Neural crest cell (in vitro differentiated cells): ENCODE results near the gene PACSIN2. TPM values are rescaled to one million over a fixed set of nuclear protein-coding genes. Genes with fewer than 3 reads are reported as not detected.

Experiments used
- DNase-seq: peaks from one replicate; pipeline ENCODE4 v3.0.0; 2021; ENCODE audit warnings: low read depth, mixed read lengths, low spot score
- H3K27ac Mint-ChIP-seq: one replicate; pipeline ENCODE4 v1.8.0; 2021; ENCODE audit warnings: mild to moderate bottlenecking, mixed read lengths; ENCODE audit not compliant: unreplicated experiment
- H3K27me3 Mint-ChIP-seq: 2 replicates; pipeline ENCODE4 v1.8.0; 2021; ENCODE audit warnings: low read depth, mild to moderate bottlenecking, mixed read lengths
- H3K36me3 Mint-ChIP-seq: 2 replicates; pipeline ENCODE4 v1.8.0; 2021; ENCODE audit warnings: low read depth, mild to moderate bottlenecking, mixed read lengths
- H3K4me1 Mint-ChIP-seq: 2 replicates; pipeline ENCODE4 v1.8.0; 2021; ENCODE audit warnings: mixed read lengths
- H3K4me3 Mint-ChIP-seq: one replicate; pipeline ENCODE4 v1.8.0; 2021; ENCODE audit warnings: mild to moderate bottlenecking, mixed read lengths
- H3K9me3 Mint-ChIP-seq: 2 replicates; pipeline ENCODE4 v1.8.0; 2021; ENCODE audit warnings: mixed read lengths
- total RNA-seq: library from RNA; stranded (reverse); gene quantifications from 2 replicates; pipeline ENCODE4 v1.2.1, GENCODE V29; 2021
- TF ChIP-seq, protein P1 (sequence below): fragments of 200-600 bp; sonication (generic); conservative IDR thresholded peaks from 2 replicates; pipeline ENCODE4 v1.5.0; 2021; ENCODE audit warnings: antibody characterized with exemption, mild to moderate bottlenecking

The PACSIN2 gene
- total RNA-seq, 1 donor from 2014 or later, result 79.4 TPM

DNA sequence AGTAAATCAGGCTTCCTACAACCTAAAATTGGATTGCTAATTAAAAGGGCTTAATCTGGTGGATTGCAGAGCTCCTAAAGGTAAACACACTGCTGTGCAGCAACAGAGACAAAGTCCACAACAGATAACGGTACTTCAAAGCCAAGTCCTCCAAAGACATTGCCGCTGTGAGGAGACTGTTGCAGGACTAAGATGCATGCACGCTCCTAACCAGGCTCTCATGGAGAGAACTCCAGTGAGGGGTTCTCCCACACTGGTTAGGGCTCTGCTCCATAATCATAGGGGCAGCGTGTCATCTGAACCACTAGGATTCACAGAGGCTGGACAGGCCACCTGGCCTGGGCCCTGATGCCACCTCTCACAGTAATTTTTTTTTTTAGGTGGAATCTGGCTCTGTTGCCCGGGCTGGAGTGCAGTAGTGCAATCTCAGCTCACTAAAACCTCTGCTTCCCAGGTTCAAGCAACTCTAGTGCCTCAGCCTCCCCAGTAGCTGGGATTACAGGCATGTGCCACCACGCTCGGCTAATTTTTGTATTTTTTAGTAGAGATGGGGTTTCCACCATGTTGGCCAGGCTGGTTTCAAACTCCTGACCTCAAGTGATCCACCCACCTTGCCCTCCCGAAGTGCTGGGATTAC, 101.0 kb downstream of the PACSIN2 start:
- peaks cover 41% of the 10 kb centered on the region for H3K4me1 Mint-ChIP-seq

DNA sequence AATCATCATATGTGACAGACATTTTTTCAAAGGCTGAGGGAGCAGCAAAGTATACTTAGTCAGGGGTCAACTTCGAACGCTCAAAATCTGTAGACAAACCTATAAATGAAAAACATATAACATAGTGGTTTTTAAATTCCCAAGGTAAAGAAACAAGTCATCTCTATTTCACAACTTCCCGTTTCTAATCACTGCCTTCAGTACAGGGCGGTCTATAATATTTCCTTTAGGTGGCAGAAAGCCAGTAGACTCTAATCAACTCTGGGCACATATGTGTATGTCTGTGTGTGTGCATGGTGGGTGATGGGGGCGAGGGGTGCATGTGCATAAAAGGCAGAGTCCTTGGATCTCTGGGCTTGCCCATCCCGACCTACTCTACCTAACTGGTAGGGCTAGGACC, 102.9 kb downstream of the PACSIN2 start:
- TF ChIP-seq, protein P1, sequence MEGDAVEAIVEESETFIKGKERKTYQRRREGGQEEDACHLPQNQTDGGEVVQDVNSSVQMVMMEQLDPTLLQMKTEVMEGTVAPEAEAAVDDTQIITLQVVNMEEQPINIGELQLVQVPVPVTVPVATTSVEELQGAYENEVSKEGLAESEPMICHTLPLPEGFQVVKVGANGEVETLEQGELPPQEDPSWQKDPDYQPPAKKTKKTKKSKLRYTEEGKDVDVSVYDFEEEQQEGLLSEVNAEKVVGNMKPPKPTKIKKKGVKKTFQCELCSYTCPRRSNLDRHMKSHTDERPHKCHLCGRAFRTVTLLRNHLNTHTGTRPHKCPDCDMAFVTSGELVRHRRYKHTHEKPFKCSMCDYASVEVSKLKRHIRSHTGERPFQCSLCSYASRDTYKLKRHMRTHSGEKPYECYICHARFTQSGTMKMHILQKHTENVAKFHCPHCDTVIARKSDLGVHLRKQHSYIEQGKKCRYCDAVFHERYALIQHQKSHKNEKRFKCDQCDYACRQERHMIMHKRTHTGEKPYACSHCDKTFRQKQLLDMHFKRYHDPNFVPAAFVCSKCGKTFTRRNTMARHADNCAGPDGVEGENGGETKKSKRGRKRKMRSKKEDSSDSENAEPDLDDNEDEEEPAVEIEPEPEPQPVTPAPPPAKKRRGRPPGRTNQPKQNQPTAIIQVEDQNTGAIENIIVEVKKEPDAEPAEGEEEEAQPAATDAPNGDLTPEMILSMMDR, result no peak
- Mint-ChIP-seq H3K36me3 (peaks cover 5% of the 10 kb centered on the region), H3K9me3 (no peaks in the 10 kb centered on the region), H3K4me3 (no peak overlapping the region), H3K4me1 (peaks cover 46% of the 10 kb centered on the region), H3K27me3 (no peaks in the 10 kb centered on the region), H3K27ac (no peak overlapping the region)
- no peak for DNase-seq

More for the DNA sequence above, 101.0 kb downstream of the PACSIN2 start:
- Mint-ChIP-seq H3K27ac (peak overlapping the region; percentile 27), H3K36me3 (no peaks in the 10 kb centered on the region), H3K4me3 (no peak overlapping the region), H3K27me3 (no peaks in the 10 kb centered on the region), H3K9me3 (no peaks in the 10 kb centered on the region)
- DNase-seq, result no peak
- TF ChIP-seq, protein P1, result no peak

DNA sequence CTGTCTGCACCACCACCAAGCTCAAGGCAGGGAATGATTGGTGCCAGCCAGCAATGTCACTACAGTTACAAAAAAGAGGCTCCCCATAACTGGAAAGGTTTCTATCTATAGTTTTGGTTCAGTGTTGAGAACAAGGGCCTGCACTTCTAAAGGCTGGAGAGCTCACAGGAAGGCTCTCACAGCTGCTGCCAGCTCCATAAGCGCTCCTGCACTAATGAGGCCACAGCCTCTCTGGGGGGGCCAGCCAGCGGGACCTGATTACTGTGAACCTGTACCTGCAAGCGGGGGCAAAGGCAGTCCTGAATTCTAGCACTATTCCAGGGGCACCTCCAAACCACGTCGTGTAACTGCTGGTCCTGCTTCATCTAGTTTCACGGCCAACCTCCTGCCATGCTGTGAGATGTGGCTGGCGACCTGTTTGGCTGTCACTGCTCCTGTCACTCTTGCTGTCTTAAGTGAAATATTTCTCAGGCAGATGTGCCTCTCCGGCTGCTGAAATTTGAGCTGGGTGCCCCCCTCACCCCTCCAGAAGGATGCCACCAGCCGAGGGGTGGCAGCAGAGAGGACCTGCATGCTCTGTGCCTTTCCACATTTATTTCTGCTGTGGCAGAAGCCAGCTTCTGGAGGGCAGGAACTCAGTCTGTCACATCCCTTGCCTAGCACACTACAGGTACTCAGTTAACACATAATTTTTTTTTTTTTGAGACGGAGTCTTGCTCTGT, 104.6 kb downstream of the PACSIN2 start:
- peaks cover 5% of the 10 kb centered on the region for H3K36me3 Mint-ChIP-seq
- H3K27ac Mint-ChIP-seq, result no peak overlapping the region
- no peak overlapping the region for H3K4me3 Mint-ChIP-seq
- no peaks in the 10 kb centered on the region for H3K27me3 Mint-ChIP-seq
- DNase-seq, result no peak
- TF ChIP-seq, protein P1, result no peak
- no peaks in the 10 kb centered on the region for H3K9me3 Mint-ChIP-seq
- peaks cover 43% of the 10 kb centered on the region for H3K4me1 Mint-ChIP-seq

DNA sequence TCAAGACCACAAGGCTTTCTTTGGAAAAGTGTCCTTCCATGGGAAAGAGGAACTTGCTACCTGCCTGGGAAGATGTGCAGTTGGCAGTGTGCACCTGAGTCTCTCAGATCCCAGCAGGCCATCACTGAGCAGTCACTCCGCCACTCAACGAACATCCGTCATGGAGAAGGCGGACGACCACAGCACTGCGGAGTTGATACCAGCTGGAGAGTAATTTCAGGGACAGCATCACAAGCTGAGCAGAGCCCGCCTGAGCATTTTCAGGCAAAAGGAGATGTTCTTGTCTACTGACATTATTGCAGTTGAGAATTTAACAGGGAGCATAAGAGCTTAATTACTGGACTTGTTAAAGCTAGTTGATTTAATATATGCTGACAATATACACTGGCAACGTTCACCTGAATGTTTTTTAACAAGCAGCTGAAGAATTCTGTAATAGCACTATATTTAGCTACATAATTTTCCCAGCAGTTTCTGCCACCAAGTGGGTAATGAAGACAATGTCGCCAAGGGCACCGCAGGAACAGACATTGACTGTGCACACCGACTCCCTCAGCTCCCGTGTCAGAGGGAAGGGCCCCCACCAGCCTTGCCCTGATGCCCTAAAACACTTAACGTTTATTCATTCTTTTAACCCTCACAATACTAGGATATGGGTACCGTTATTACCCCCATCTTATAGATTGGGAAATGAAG, 105.4 kb downstream of the PACSIN2 start:
- Mint-ChIP-seq H3K27me3 (no peaks in the 10 kb centered on the region), H3K9me3 (no peaks in the 10 kb centered on the region), H3K4me1 (peaks cover 50% of the 10 kb centered on the region), H3K36me3 (peaks cover 5% of the 10 kb centered on the region), H3K27ac (no peak overlapping the region), H3K4me3 (no peak overlapping the region)
- DNase-seq, result no peak
- TF ChIP-seq, protein P1, result no peak

DNA sequence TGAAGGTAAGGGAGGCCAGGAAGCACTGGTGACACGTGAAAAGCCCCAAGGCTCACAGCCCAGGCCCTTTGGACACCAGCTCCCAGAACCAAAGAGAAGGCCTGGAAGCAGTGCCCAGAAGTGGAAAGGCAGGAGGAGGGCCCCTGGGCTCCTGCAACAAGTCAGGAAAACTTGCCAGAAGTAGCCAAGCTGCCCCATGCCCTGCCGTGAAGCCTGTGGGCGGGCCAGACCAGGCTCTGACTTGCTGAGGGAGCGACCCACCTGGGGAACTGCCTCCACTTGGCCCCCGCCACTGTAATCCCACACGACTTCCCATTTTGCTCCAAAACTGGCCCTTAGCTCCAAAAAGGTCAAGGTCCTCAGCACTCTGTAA, 106.6 kb downstream of the PACSIN2 start:
- Mint-ChIP-seq H3K4me1 (peaks cover 55% of the 10 kb centered on the region), H3K27ac (peak overlapping the region; percentile 82), H3K4me3 (no peak overlapping the region)

More for the DNA sequence above, 106.6 kb downstream of the PACSIN2 start:
- Mint-ChIP-seq H3K36me3 (peaks cover 5% of the 10 kb centered on the region), H3K27me3 (no peaks in the 10 kb centered on the region), H3K9me3 (no peaks in the 10 kb centered on the region)
- TF ChIP-seq, protein P1, result no peak
- DNase-seq, result no peak
